CD8-positive, alpha-beta memory T cell (primary cell): ENCODE measurements around the gene SOX18. TPM values are rescaled to one million over a fixed set of nuclear protein-coding genes. Genes with fewer than 3 reads are reported as not detected.

Experiments used
- CTCF ChIA-PET: fragments of 350-600 bp; sonication (Branson Sonifier 250); formaldehyde crosslinking; loops from one replicate; lab custom pipeline; 2021; ENCODE audit warnings: antibody characterized with exemption; lab: Charles Lee
- POLR2A ChIA-PET: fragments of 350-600 bp; sonication (Branson Sonifier 250); formaldehyde crosslinking; loops from one replicate; lab custom pipeline; 2021; ENCODE audit warnings: antibody characterized with exemption; lab: Charles Lee
- DNase-seq, 5 donors: peaks; one replicate each; pipeline versions ENCODE4 v3.0.0 to v3.0.0-alpha.2; 2020 to 2022; ENCODE audit warnings: mixed read lengths in 1 of 5
- H3K27ac ChIP-seq: one replicate; pipeline ENCODE4 v1.7.0; 2013; ENCODE audit warnings: low read depth, mild to moderate bottlenecking, low read length, moderate library complexity
- H3K27me3 ChIP-seq: 2 replicates; pipeline ENCODE4 v1.7.0; 2013; ENCODE audit warnings: low read length, mild to moderate bottlenecking; ENCODE audit not compliant: insufficient read depth, poor library complexity, severe bottlenecking
- H3K36me3 ChIP-seq: 2 replicates; pipeline ENCODE4 v1.7.0; 2013; ENCODE audit warnings: mild to moderate bottlenecking, low read length, moderate library complexity; ENCODE audit not compliant: insufficient read depth
- H3K4me1 ChIP-seq: 2 replicates; pipeline ENCODE4 v1.7.0; 2013; ENCODE audit warnings: mild to moderate bottlenecking, low read length, moderate library complexity; ENCODE audit not compliant: insufficient read depth
- H3K4me3 ChIP-seq: 2 replicates; pipeline ENCODE4 v1.7.0; 2013; ENCODE audit warnings: mild to moderate bottlenecking, low read length
- H3K9me3 ChIP-seq: 2 replicates; pipeline ENCODE4 v1.7.0; 2013; ENCODE audit warnings: mild to moderate bottlenecking, low read length
- H3K27ac Mint-ChIP-seq, 8 donors: one replicate each; pipeline ENCODE4 v1.8.0; 2020 to 2021; ENCODE audit warnings: mixed read lengths in 8 of 8, mild to moderate bottlenecking in 6 of 8, inconsistent platforms in 3 of 8, moderate library complexity in 3 of 8
- H3K27me3 Mint-ChIP-seq, 2 donors: one replicate each; pipeline ENCODE4 v1.8.0; 2020 to 2021; ENCODE audit warnings: mixed read lengths in 2 of 2, mild to moderate bottlenecking in 1 of 2, moderate library complexity in 1 of 2
- H3K36me3 Mint-ChIP-seq, 3 donors: one replicate each; pipeline ENCODE4 v1.8.0; 2020 to 2021; ENCODE audit warnings: mixed read lengths in 3 of 3, inconsistent platforms in 1 of 3, mild to moderate bottlenecking in 1 of 3
- H3K4me1 Mint-ChIP-seq, 3 donors: one replicate each; pipeline ENCODE4 v1.8.0; 2020 to 2021; ENCODE audit warnings: mixed read lengths in 3 of 3, inconsistent platforms in 1 of 3, mild to moderate bottlenecking in 1 of 3
- H3K4me3 Mint-ChIP-seq, 7 donors: one replicate each; pipeline ENCODE4 v1.8.0; 2020 to 2021; ENCODE audit warnings: mixed read lengths in 7 of 7, mild to moderate bottlenecking in 6 of 7, moderate library complexity in 4 of 7, inconsistent platforms in 2 of 7
- H3K9me3 Mint-ChIP-seq, 5 donors: one replicate each; pipeline ENCODE4 v1.8.0; 2020 to 2022; ENCODE audit warnings: mixed read lengths in 5 of 5, mild to moderate bottlenecking in 3 of 5, moderate library complexity in 2 of 5, inconsistent platforms in 1 of 5
- polyA plus RNA-seq: library from polyadenylated mRNA; unstranded; fragments of 300-500 nt; fragmentation: Illumina TruSeq; gene quantifications from one replicate; pipeline ENCODE4 v1.2.3, GENCODE V29; 2021
- total RNA-seq, 2 experiments: library from RNA; stranded (reverse); gene quantifications; one replicate each; pipeline ENCODE4 v1.2.3, GENCODE V29; 2021

Gene SOX18
- total and polyA plus RNA-seq, 3 experiments from 2014 or later, result not detected

- H3K9me3 Mint-ChIP-seq, result no peaks in the 10 kb centered on the region
- peak overlapping the region in 1 of 8 donors; percentile 54 for H3K27ac Mint-ChIP-seq
- peaks cover 2 to 13% (median 13%) of the 10 kb centered on the region in 3 donors for H3K4me1 Mint-ChIP-seq
- Histone ChIP-seq H3K4me1 (peaks cover 15% of the 10 kb centered on the region), H3K27ac (peak overlapping the region; percentile 54), H3K9me3 (no peaks in the 10 kb centered on the region), H3K36me3 (no peaks in the 10 kb centered on the region), H3K27me3 (peaks cover 23% of the 10 kb centered on the region), H3K4me3 (no peak overlapping the region)
- no peaks in the 10 kb centered on the region for H3K36me3 Mint-ChIP-seq
- H3K27me3 Mint-ChIP-seq, result peaks cover 17 to 33% of the 10 kb centered on the region in 2 donors
- ChIA-PET POLR2A (no interaction called here), CTCF (interaction anchor here (1.1 to 1.2 kb wide), 2 partner anchors 9 to 14 kb away, joined by 3 to 4 read pairs; no protein-coding TSS in a partner anchor)
- no peak for DNase-seq
- H3K4me3 Mint-ChIP-seq, result peak overlapping the region in 1 of 7 donors; percentile 59
Observed at GRCh38 chr20:64053841-64054661, 4.6 kb upstream of the SOX18 start.

GRCh38 chr20:64052987-64053840 lies 3.8 kb upstream of the SOX18 start:
- Histone ChIP-seq H3K9me3 (no peaks in the 10 kb centered on the region), H3K27ac (no peak overlapping the region), H3K36me3 (no peaks in the 10 kb centered on the region), H3K4me3 (no peak overlapping the region), H3K27me3 (peaks cover 23% of the 10 kb centered on the region), H3K4me1 (peaks cover 15% of the 10 kb centered on the region)
- Mint-ChIP-seq H3K27ac (peak overlapping the region in 1 of 8 donors; percentile 33), H3K4me3 (no peak overlapping the region), H3K27me3 (peaks cover 17 to 35% of the 10 kb centered on the region in 2 donors), H3K4me1 (peaks cover 2 to 13% (median 10%) of the 10 kb centered on the region in 3 donors), H3K9me3 (no peaks in the 10 kb centered on the region), H3K36me3 (no peaks in the 10 kb centered on the region)
- ChIA-PET CTCF (interaction anchor here (1.2 to 1.3 kb wide), 2 partner anchors 9 to 14 kb away, joined by 3 to 8 read pairs; no protein-coding TSS in a partner anchor), POLR2A (no interaction called here)
- no peak for DNase-seq

- no peak overlapping the region for H3K4me3 Mint-ChIP-seq
- no peak overlapping the region for H3K27ac Mint-ChIP-seq
- H3K4me1 Mint-ChIP-seq, result peaks cover 2 to 10% (median 2%) of the 10 kb centered on the region in 3 donors
- no peaks in the 10 kb centered on the region for H3K9me3 Mint-ChIP-seq
- H3K36me3 Mint-ChIP-seq, result no peaks in the 10 kb centered on the region
- H3K27me3 ChIP-seq, result peaks cover 25% of the 10 kb centered on the region
- POLR2A ChIA-PET, result no interaction called here
- H3K27ac ChIP-seq, result no peak overlapping the region
- no peak overlapping the region for H3K4me3 ChIP-seq
- CTCF ChIA-PET, result interaction anchor here (1.3 kb wide), 1 partner anchor 13 kb away, joined by 8 read pairs; no protein-coding TSS in a partner anchor
- H3K36me3 ChIP-seq, result no peaks in the 10 kb centered on the region
- no peak for DNase-seq
- H3K4me1 ChIP-seq, result peaks cover 7% of the 10 kb centered on the region
- no peaks in the 10 kb centered on the region for H3K9me3 ChIP-seq
- peaks cover 16 to 40% of the 10 kb centered on the region in 2 donors for H3K27me3 Mint-ChIP-seq
Observed at GRCh38 chr20:64052326-64052722, 2.9 kb upstream of the SOX18 start.

- Histone ChIP-seq H3K36me3 (no peaks in the 10 kb centered on the region), H3K4me3 (no peak overlapping the region), H3K27me3 (peaks cover 29% of the 10 kb centered on the region), H3K27ac (no peak overlapping the region), H3K9me3 (no peaks in the 10 kb centered on the region), H3K4me1 (peaks cover 6% of the 10 kb centered on the region)
- CTCF ChIA-PET, result interaction anchor here (1.3 kb wide), 1 partner anchor 12 kb away, joined by 8 read pairs; no protein-coding TSS in a partner anchor
- no peak for DNase-seq
- Mint-ChIP-seq H3K9me3 (no peaks in the 10 kb centered on the region), H3K4me3 (no peak overlapping the region), H3K27ac (peak overlapping the region in 2 of 8 donors; percentile 32 to 50), H3K27me3 (peaks cover 22 to 46% of the 10 kb centered on the region in 2 donors), H3K4me1 (peaks cover 0 to 8% (median 2%) of the 10 kb centered on the region in 3 donors), H3K36me3 (no peaks in the 10 kb centered on the region)
- POLR2A ChIA-PET, result no interaction called here
Observed at GRCh38 chr20:64051561-64052325, 2.3 kb upstream of the SOX18 start.

GRCh38 chr20:64051033-64051452 lies 1.6 kb upstream of the SOX18 start:
- Histone ChIP-seq H3K9me3 (no peaks in the 10 kb centered on the region), H3K36me3 (no peaks in the 10 kb centered on the region), H3K4me1 (peaks cover 6% of the 10 kb centered on the region), H3K27me3 (peaks cover 29% of the 10 kb centered on the region), H3K4me3 (no peak overlapping the region), H3K27ac (no peak overlapping the region)
- Mint-ChIP-seq H3K9me3 (no peaks in the 10 kb centered on the region), H3K27me3 (peaks cover 29 to 53% of the 10 kb centered on the region in 2 donors), H3K4me3 (no peak overlapping the region), H3K36me3 (no peaks in the 10 kb centered on the region), H3K27ac (peak overlapping the region in 1 of 8 donors; percentile 57), H3K4me1 (peaks cover 0 to 12% (median 6%) of the 10 kb centered on the region in 3 donors)
- no peak for DNase-seq
- CTCF ChIA-PET, result no interaction called here
- POLR2A ChIA-PET, result no interaction called here

GRCh38 chr20:64050261-64051032 lies 1.0 kb upstream of the SOX18 start:
- ChIA-PET CTCF (no interaction called here), POLR2A (no interaction called here)
- H3K9me3 Mint-ChIP-seq, result no peaks in the 10 kb centered on the region
- no peak for DNase-seq
- H3K4me3 Mint-ChIP-seq, result peak overlapping the region in 1 of 7 donors; percentile 34
- peaks cover 31 to 56% of the 10 kb centered on the region in 2 donors for H3K27me3 Mint-ChIP-seq
- Histone ChIP-seq H3K4me1 (peaks cover 6% of the 10 kb centered on the region), H3K27me3 (peaks cover 29% of the 10 kb centered on the region), H3K27ac (peak overlapping the region; percentile 59), H3K9me3 (no peaks in the 10 kb centered on the region), H3K36me3 (no peaks in the 10 kb centered on the region), H3K4me3 (no peak overlapping the region)
- H3K4me1 Mint-ChIP-seq, result peaks cover 0 to 16% (median 6%) of the 10 kb centered on the region in 3 donors
- peak overlapping the region in 1 of 8 donors; percentile 57 for H3K27ac Mint-ChIP-seq
- no peaks in the 10 kb centered on the region for H3K36me3 Mint-ChIP-seq

GRCh38 chr20:64049878-64050260 lies 430 bp upstream of the SOX18 start:
- Mint-ChIP-seq H3K36me3 (no peaks in the 10 kb centered on the region), H3K4me1 (peaks cover 0 to 16% (median 6%) of the 10 kb centered on the region in 3 donors), H3K27ac (no peak overlapping the region), H3K4me3 (peak overlapping the region in 1 of 7 donors; percentile 20), H3K27me3 (peaks cover 33 to 52% of the 10 kb centered on the region in 2 donors), H3K9me3 (no peaks in the 10 kb centered on the region)
- peak overlapping the region; percentile 59 for H3K27ac ChIP-seq
- peaks cover 29% of the 10 kb centered on the region for H3K27me3 ChIP-seq
- no peak overlapping the region for H3K4me3 ChIP-seq
- H3K9me3 ChIP-seq, result no peaks in the 10 kb centered on the region
- no peak for DNase-seq
- ChIA-PET CTCF (no interaction called here), POLR2A (no interaction called here)
- H3K4me1 ChIP-seq, result peaks cover 6% of the 10 kb centered on the region
- H3K36me3 ChIP-seq, result no peaks in the 10 kb centered on the region
